IMR-90 (cell line): Measurements from ENCODE around the gene TTC24. TPM values are rescaled to one million over a fixed set of nuclear protein-coding genes. Genes with fewer than 3 reads are reported as not detected.

Experiments
- ATAC-seq: fragments of 200-7000 bp; cut with Tn5 transposase; 2 replicates; pipeline ENCODE4 v1.9.1; 2020; ENCODE audit warnings: low read depth, mild to moderate bottlenecking, moderate library complexity
- BruUV-seq: library from RNA; stranded (reverse); fragments of 400-500 nt; replicated peaks from 2 replicates; lab custom pipeline; 2021; lab: Mats Ljungman, UMichigan
- CTCF ChIA-PET: fragments of 300-600 bp; formaldehyde crosslinking; extraction: SDS; loops from one replicate; lab custom pipeline; 2021; ENCODE audit warnings: antibody characterized with exemption; lab: Yijun Ruan, JAX
- POLR2A ChIA-PET: fragments of 300-600 bp; sonication (Branson Sonifier 250); formaldehyde crosslinking; loops from one replicate; lab custom pipeline; 2022; ENCODE audit warnings: antibody characterized with exemption; ENCODE audit not compliant: unreplicated experiment; lab: Charles Lee
- DNase-seq: peaks from one replicate; pipeline ENCODE4 v3.0.0; 2013
- H2AFZ ChIP-seq: replicated peaks from 2 replicates; pipeline ENCODE3; 2013; ENCODE audit warnings: low read length, mild to moderate bottlenecking; ENCODE audit not compliant: poor library complexity
- H2AK5ac ChIP-seq: 2 replicates; pipeline ENCODE4 v1.6.1; 2013; ENCODE audit warnings: low read depth, low read length, inconsistent platforms
- H2AK9ac ChIP-seq: replicated peaks from 2 replicates; pipeline ENCODE3; 2013; ENCODE audit warnings: mild to moderate bottlenecking, low read depth, low read length, moderate library complexity; ENCODE audit not compliant: poor library complexity
- H2BK120ac ChIP-seq: 2 replicates; pipeline ENCODE4 v1.6.1; 2013; ENCODE audit warnings: low read depth, low read length, inconsistent platforms
- H2BK15ac ChIP-seq: 3 replicates; pipeline ENCODE4 v1.6.1; 2013; ENCODE audit warnings: low read depth, low read length, inconsistent platforms
- H2BK20ac ChIP-seq: 2 replicates; pipeline ENCODE4 v1.6.1; 2013; ENCODE audit warnings: low read depth, mild to moderate bottlenecking, inconsistent platforms, low read length, moderate library complexity
- H2BK5ac ChIP-seq: 2 replicates; pipeline ENCODE4 v1.6.1; 2013; ENCODE audit warnings: mild to moderate bottlenecking, low read depth, low read length, inconsistent platforms; ENCODE audit not compliant: poor library complexity, severe bottlenecking
- H3K14ac ChIP-seq: replicated peaks from 2 replicates; pipeline ENCODE4 v1.6.1; 2013; ENCODE audit warnings: low read depth, low read length, inconsistent platforms
- H3K18ac ChIP-seq: 2 replicates; pipeline ENCODE4 v1.6.1; 2013; ENCODE audit warnings: low read depth, low read length, control low read depth
- H3K23ac ChIP-seq: 2 replicates; pipeline ENCODE4 v1.6.1; 2013; ENCODE audit warnings: low read depth, low read length, inconsistent platforms
- H3K27ac ChIP-seq: 2 replicates; pipeline ENCODE4 v1.5.1; 2013; ENCODE audit warnings: mild to moderate bottlenecking, control low read depth, low read length; ENCODE audit not compliant: insufficient read depth
- H3K27me3 ChIP-seq: 2 replicates; pipeline ENCODE4 v1.6.1; 2013; ENCODE audit warnings: low read length; ENCODE audit not compliant: control insufficient read depth, insufficient read depth
- H3K36me3 ChIP-seq: 2 replicates; pipeline ENCODE4 v1.6.1; 2013; ENCODE audit warnings: low read length, mixed read lengths; ENCODE audit not compliant: control insufficient read depth, insufficient read depth
- H3K4ac ChIP-seq: 2 replicates; pipeline ENCODE4 v1.6.1; 2013; ENCODE audit warnings: low read depth, low read length, inconsistent platforms
- H3K4me1 ChIP-seq: 2 replicates; pipeline ENCODE4 v1.6.1; 2013; ENCODE audit warnings: low read length, mixed read lengths; ENCODE audit not compliant: control insufficient read depth, insufficient read depth
- H3K4me2 ChIP-seq: 2 replicates; pipeline ENCODE4 v1.6.1; 2013; ENCODE audit warnings: low read depth, mild to moderate bottlenecking, control low read depth, low read length, moderate library complexity
- H3K4me3 ChIP-seq: 2 replicates; pipeline ENCODE4 v1.5.1; 2013; ENCODE audit warnings: low read depth, mild to moderate bottlenecking, control low read depth, low read length, moderate library complexity; ENCODE audit not compliant: insufficient read depth
- H3K56ac ChIP-seq: 2 replicates; pipeline ENCODE4 v1.6.1; 2013; ENCODE audit warnings: low read length, inconsistent platforms; ENCODE audit not compliant: insufficient read depth; ENCODE audit errors: extremely low read depth
- H3K79me1 ChIP-seq, 2 experiments: 2 replicates each; pipeline ENCODE4 v1.6.1; 2013; ENCODE audit warnings: low read length in 2 of 2, inconsistent platforms in 1 of 2, low read depth in 1 of 2
- H3K9ac ChIP-seq: 2 replicates; pipeline ENCODE4 v1.6.1; 2013; ENCODE audit warnings: low read depth, low read length, control low read depth
- H3K9me1 ChIP-seq: 2 replicates; pipeline ENCODE4 v1.6.1; 2013; ENCODE audit warnings: low read length, inconsistent platforms; ENCODE audit not compliant: insufficient read depth
- H3K9me3 ChIP-seq: 2 replicates; pipeline ENCODE4 v1.6.1; 2013; ENCODE audit warnings: low read length; ENCODE audit not compliant: control insufficient read depth, insufficient read depth
- H4K20me1 ChIP-seq: 2 replicates; pipeline ENCODE4 v1.6.1; 2013; ENCODE audit warnings: low read length, inconsistent platforms; ENCODE audit not compliant: insufficient read depth
- H4K5ac ChIP-seq: 2 replicates; pipeline ENCODE4 v1.6.1; 2013; ENCODE audit warnings: mild to moderate bottlenecking, low read depth, low read length, control low read depth
- H4K8ac ChIP-seq, 2 experiments: 2 replicates each; pipeline ENCODE4 v1.6.1; 2013; ENCODE audit warnings: low read depth in 2 of 2, low read length in 2 of 2, control low read depth in 1 of 2, inconsistent platforms in 1 of 2
- H4K91ac ChIP-seq: 2 replicates; pipeline ENCODE4 v1.6.1; 2013; ENCODE audit warnings: low read depth, low read length, inconsistent platforms; ENCODE audit not compliant: insufficient read depth
- CHD1 ChIP-seq: IDR thresholded peaks from 2 replicates; pipeline ENCODE4 v1.6.1; 2012; ENCODE audit warnings: low read depth, low read length, improper control_type of control experiment
- MXI1 ChIP-seq: IDR thresholded peaks from 2 replicates; pipeline ENCODE4 v1.6.1; 2012; ENCODE audit warnings: low read depth, mild to moderate bottlenecking, low read length, moderate library complexity, borderline replicate concordance
- WGBS, 2 experiments: methylation state at CpG; one replicate each; pipeline versions ENCODE4 v1.1.5 to v1.1.7; 2013; ENCODE audit warnings: missing lambda C conversion rate in 2 of 2; ENCODE audit not compliant: insufficient read length in 1 of 2; ENCODE audit errors: extremely low coverage in 2 of 2; 5-methylcytosine and 5-hydroxymethylcytosine counted together
- dilution Hi-C: fragments of 300-500 bp; cut with HindIII; formaldehyde crosslinking; loops from one replicate; pipeline ENCODE4 v1.14.3; 2018; ENCODE audit warnings: low sequenced_read_pairs; ENCODE audit not compliant: unreplicated experiment
- in situ Hi-C: fragments of 300-500 bp; cut with MboI; formaldehyde crosslinking; loops from 3 replicates; pipeline ENCODE4 v1.14.3; 2019; ENCODE audit warnings: low sequenced_read_pairs, inconsistent platforms, mixed read lengths
- intact Hi-C: fragments of 100-400 bp; cut with micrococcal nuclease; formaldehyde crosslinking; loops from 2 replicates; pipeline ENCODE4 v1.10.0; 2022
- polyA plus RNA-seq, 3 experiments: library from polyadenylated mRNA; depleted of rRNA; stranded (reverse); fragments of >200 nt; gene quantifications; 2 replicates each; pipeline ENCODE4 v1.2.3, GENCODE V29; 2012; ENCODE audit warnings: low replicate concordance in 1 of 3
- total RNA-seq: library from RNA; depleted of rRNA; stranded (reverse); fragments of >200 nt; gene quantifications from 2 replicates; pipeline ENCODE4 v1.2.3, GENCODE V29; 2012

TTC24 gene
- total and polyA plus RNA-seq, 2 of the 4 experiments (the other 2 are of a cell fraction), result not detected

- Histone ChIP-seq H3K4me3 (peak within 1 kb of the TSS; percentile 73), H4K8ac (peak within 1 kb of the TSS; percentile 14 to 41; a peak in 2 of 4 replicates), H4K20me1 (no peaks in the 10 kb centered on the region; the same call in 1 of the 2 replicates), H3K4ac (peak within 1 kb of the TSS; percentile 66), H3K4me2 (peak within 1 kb of the TSS; percentile 98), H2BK5ac (peak within 1 kb of the TSS; percentile 47), H3K9me1 (peaks cover 15% of the 10 kb centered on the region), H2AK5ac (peak within 1 kb of the TSS; percentile 54), H3K23ac (peak within 1 kb of the TSS; percentile 57), H3K4me1 (peaks cover 7% of the 10 kb centered on the region), H2BK15ac (peak within 1 kb of the TSS; percentile 31), H2AFZ (peak within 1 kb of the TSS; percentile 94), H3K79me1 (peaks cover 8 to 28% of the 10 kb centered on the region in 2 experiments), H3K36me3 (no peaks in the 10 kb centered on the region), H3K14ac (peak within 1 kb of the TSS; percentile 84), H3K9me3 (no peaks in the 10 kb centered on the region), H4K91ac (peak within 1 kb of the TSS; percentile 51), H3K56ac (peak within 1 kb of the TSS; percentile 41), H2BK20ac (no peak within 1 kb of the TSS), H3K9ac (peak within 1 kb of the TSS; percentile 61), H2BK120ac (peak within 1 kb of the TSS; percentile 50; the same call in 1 of the 2 replicates), H3K18ac (peak within 1 kb of the TSS; percentile 78), H2AK9ac (peak within 1 kb of the TSS; percentile 96), H3K27me3 (peaks cover 15% of the 10 kb centered on the region), H4K5ac (peak within 1 kb of the TSS; percentile 32; the same call in 1 of the 2 replicates), H3K27ac (peak within 1 kb of the TSS; percentile 66)
- intact Hi-C loops, result loop anchor here (1.0 to 2.0 kb wide), 4 partner anchors 73 to 116 kb away; no protein-coding TSS in a partner anchor
- CTCF ChIA-PET, result interaction anchor here (0.6 to 1.4 kb wide), 3 partner anchors 91 to 186 kb away, joined by 3 to 4 read pairs (median 4); no protein-coding TSS in a partner anchor
- WGBS, 2 experiments, result 0% methylated on average over 22 of the region's 38 CpGs; no CpG with 5 or more reads in 1 of the 2 experiments
- dilution Hi-C loops, result no loop called here
- DNase-seq (peak; percentile 69), ATAC-seq (peak; percentile 75)
- no TSS peak for BruUV-seq
- POLR2A ChIA-PET, result interaction anchor here (0.7 kb wide), 1 partner anchor 71 kb away, joined by 4 read pairs; the partner anchor contains the start of gene MEF2D
- in situ Hi-C loops, result no loop called here
- TF ChIP-seq MXI1, result peak; percentile 98
- no peak for TF ChIP-seq CHD1
These were observed 7.4 kb upstream of the TTC24 start, which contains the start of gene IQGAP3 for GRCh38 chr1:156571919-156572662. TSS of gene IQGAP3 (minus strand) at chr1:156572565. CDS start at chr1:156572529, 36 bp downstream.
